Prostate gland (tissue), 2 donors: Measurements from ENCODE around the gene SGCD.

ENCODE experiments used
- CTCF ChIP-seq, 4 experiments: fragments of 200-600 bp in 2 of 4; fragments of 450-650 bp in 2 of 4; sonication (generic) in 2 of 4; IDR thresholded peaks; 1 replicate in 3 of 4; 2 replicates in 1 of 4; pipeline ENCODE4 v1.5.1; 2016 to 2019; ENCODE audit warnings: antibody characterized with exemption in 4 of 4, mild to moderate bottlenecking in 2 of 4, moderate library complexity in 2 of 4
- POLR2A ChIP-seq: fragments of 450-650 bp; IDR thresholded peaks from one replicate; pipeline ENCODE4 v1.6.1; 2016; ENCODE audit warnings: antibody characterized with exemption, mild to moderate bottlenecking
- POLR2AphosphoS5 ChIP-seq: sonication (generic); formaldehyde crosslinking; IDR thresholded peaks from one replicate; pipeline ENCODE4 v1.6.1; 2017; ENCODE audit warnings: antibody characterized with exemption

GRCh38 chr5:156515803-156516360, 188.9 kb downstream of the SGCD start:
- no peak for TF ChIP-seq CTCF (IDR thresholded peaks at IDR 0.05)
- no peak for TF ChIP-seq POLR2A
- TF ChIP-seq POLR2AphosphoS5 = no peak
